ENCODE data around the gene MNX1. TPM values are rescaled to one million over a fixed set of nuclear protein-coding genes. Genes with fewer than 3 reads are reported as not detected.

The MNX1 gene
- total and polyA plus RNA-seq, 9 of the 15 experiments (the other 6 are each of a cell fraction or from before 2014, with no cell fraction given) = 0.15 to 8.0 (median 1.4) TPM

GRCh38 chr7:157010588-157011332, at the start of gene MNX1 (continued):
- TF ChIP-seq E2F1 (CRISPR knock-in tag; IDR thresholded peaks at IDR 0.05) = no peak
- no peak for TF ChIP-seq SRSF7 (optimal IDR thresholded peaks at IDR 0.05; ENCODE audit: low read depth, low read length)
- TF ChIP-seq GABPA (tag; conservative IDR thresholded peaks at IDR 0.05; ENCODE audit: low read depth) = peak; percentile 69
- TF ChIP-seq IRF9 (tag; IDR thresholded peaks at IDR 0.05) = no peak
- TF ChIP-seq BRD4 (IDR thresholded peaks at IDR 0.05) = no peak
- TF ChIP-seq MECOM (CRISPR knock-in tag; IDR thresholded peaks at IDR 0.05) = no peak
- peak; percentile 94 for TF ChIP-seq RBBP5 (IDR thresholded peaks at IDR 0.05; ENCODE audit: borderline replicate concordance, insufficient read depth, low read length, poor library complexity, severe bottlenecking)
- no peak for TF ChIP-seq ARHGAP35 (IDR thresholded peaks at IDR 0.05; ENCODE audit: partially characterized antibody)
- peak; percentile 72 for TF ChIP-seq CCNT2 (IDR thresholded peaks at IDR 0.05; ENCODE audit: borderline replicate concordance, extremely low read depth, insufficient read length, low read depth, low read length)
- TF ChIP-seq HDAC1 (IDR thresholded peaks at IDR 0.05) = peak in 1 of 2 experiments; percentile 69; a peak in 2 of 4 replicates
- TF ChIP-seq TAF1 (IDR thresholded peaks at IDR 0.05; ENCODE audit: control insufficient read depth, extremely low read depth, insufficient read depth, low read length, severe bottlenecking) = peak; percentile 30
- peak; percentile 38 to 80 for TF ChIP-seq E2F6 (IDR thresholded peaks at IDR 0.05; ENCODE audit: borderline replicate concordance in 1 of 2, extremely low read depth in 1 of 2, insufficient read depth in 1 of 2, insufficient read length in 1 of 2, low read depth in 1 of 2, low read length in 1 of 2, poor library complexity in 1 of 2, severe bottlenecking in 1 of 2)
- 0 out of 2 replicates have a peak, but pooled peaks have one; percentile 44 for TF ChIP-seq ZBTB12 (CRISPR knock-in tag; IDR thresholded peaks at IDR 0.05)
- TF ChIP-seq ZBTB17 (CRISPR knock-in tag; IDR thresholded peaks at IDR 0.05) = peak; percentile 56; the same call in 1 of the 2 replicates
- 0 out of 2 replicates have a peak, but pooled peaks have one; percentile 10 for TF ChIP-seq POLR2AphosphoS5 (IDR thresholded peaks at IDR 0.05; ENCODE audit: control insufficient read depth, insufficient read depth, low read depth, low read length)
- TF ChIP-seq TCFL5 (CRISPR knock-in tag; conservative IDR thresholded peaks at IDR 0.05) = no peak
- TF ChIP-seq ZNF134 (CRISPR knock-in tag; conservative IDR thresholded peaks at IDR 0.05) = no peak
- TF ChIP-seq MTA1 (IDR thresholded peaks at IDR 0.05; ENCODE audit: borderline replicate concordance) = peak; percentile 28; the same call in 1 of the 2 replicates
- TF ChIP-seq ATF6 (CRISPR knock-in tag; IDR thresholded peaks at IDR 0.05) = no peak
